HG02571 (cell line): ENCODE results near the gene ZFYVE27.

Experiments
- ATAC-seq: cut with Tn5 transposase; IDR thresholded peaks from one replicate; pipeline ENCODE4 v1.9.1; 2021; ENCODE audit warnings: mild to moderate bottlenecking, moderate library complexity; ENCODE audit not compliant: unreplicated experiment

ZFYVE27 gene

DNA sequence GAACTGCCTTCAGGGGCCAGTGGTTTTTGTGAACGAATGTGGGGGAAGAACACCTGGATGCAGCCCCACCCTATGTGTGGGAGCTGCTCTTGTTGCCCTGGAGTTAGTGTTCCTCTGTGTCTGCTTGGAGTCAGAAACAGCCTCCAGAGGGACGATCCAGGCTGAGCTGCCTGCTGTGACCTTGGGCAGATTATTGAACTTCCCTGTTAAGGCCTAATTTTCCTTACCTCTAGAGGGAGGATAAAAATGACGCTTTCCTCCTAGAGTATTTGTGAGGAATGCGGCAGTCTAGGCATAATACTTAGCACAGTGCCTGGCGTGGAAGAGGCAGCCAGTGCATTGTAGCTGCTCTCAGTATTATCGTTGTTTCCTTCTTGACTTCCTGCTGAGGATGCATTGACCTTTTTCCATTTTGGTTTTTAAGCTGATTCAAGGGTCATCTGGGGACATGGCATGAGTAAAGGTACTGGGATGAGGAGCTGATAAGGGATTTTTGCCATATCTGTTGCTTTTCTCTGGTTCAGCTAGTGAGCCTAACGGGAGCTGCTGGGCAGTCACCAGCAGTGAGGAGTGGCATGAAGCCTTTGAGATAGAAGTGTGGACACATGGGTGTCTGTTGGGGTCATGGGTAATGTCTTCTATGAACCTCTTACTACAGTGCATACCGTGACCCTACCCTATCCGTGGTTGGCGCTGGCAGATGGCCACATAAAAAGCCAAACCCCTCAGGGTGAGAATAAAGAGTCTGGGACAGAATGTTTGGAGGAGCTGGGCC, 6.4 kb downstream of the ZFYVE27 start:
- ATAC-seq = no peak

DNA sequence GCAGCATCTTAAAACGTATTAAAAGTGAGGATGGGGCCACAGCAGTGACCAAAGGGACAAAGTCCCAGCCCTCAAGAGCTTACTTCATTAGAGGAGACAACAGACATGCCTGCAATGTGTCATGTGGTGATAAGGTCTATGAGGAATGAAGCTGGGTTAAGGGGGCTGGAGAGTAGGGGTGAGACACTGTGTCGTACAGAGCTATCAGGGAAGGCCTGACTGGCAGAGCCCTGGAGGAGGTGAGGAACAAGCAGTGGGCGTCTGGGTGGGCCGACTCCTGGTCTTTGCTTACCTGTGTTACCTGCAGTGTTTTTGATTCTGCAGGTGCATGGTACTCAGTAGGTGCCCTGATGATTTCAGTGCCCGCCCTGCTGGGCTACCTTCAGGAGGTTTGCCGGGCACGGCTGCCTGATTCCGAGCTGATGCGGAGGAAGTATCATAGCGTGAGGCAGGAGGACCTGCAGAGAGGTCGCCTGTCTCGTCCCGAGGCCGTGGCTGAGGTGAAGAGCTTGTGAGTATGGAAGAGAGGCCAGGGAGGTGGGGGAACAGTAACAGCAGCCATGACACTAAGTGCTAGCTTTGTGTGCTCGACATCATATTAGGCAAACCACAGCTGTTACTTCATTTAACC, 7.6 kb downstream of the ZFYVE27 start:
- ATAC-seq = no peak

DNA sequence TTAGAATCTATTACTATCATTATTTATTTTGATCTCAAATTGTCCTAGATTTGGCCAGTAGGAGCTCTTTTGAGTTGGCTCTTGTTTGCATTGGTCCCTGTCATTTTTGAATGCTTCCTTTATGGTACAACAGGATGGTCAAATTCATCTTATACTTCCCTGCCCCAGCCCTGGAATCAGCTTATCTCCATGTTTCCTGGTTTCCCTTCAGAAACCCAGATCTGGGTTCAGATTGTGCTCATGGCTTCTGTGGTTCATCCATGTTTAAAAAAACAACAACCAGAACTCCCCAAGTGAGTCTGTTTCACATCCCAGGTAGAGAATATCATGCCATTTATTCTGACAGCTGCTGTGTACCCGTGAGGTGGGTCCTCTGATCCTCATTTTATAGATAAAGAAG, 10.6 kb downstream of the ZFYVE27 start:
- ATAC-seq = no peak

DNA sequence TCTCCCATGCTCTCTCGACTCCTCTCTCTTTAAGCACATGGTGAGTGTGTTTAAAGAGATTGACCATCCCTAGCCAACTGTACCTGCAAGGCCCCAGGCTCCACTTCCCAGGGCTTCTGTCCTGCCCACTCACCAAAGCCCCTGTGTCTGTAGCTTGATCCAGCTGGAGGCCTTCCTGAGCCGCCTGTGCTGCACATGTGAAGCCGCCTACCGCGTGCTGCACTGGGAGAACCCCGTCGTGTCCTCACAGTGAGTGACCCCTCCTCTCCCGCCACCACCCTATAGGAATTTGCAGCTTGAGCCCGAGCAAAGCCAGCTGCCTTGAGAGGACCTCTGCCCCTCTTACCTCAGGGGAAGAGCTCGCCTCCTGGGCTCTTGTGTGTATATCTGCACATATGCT, 11.2 kb downstream of the ZFYVE27 start:
- no peak for ATAC-seq

DNA sequence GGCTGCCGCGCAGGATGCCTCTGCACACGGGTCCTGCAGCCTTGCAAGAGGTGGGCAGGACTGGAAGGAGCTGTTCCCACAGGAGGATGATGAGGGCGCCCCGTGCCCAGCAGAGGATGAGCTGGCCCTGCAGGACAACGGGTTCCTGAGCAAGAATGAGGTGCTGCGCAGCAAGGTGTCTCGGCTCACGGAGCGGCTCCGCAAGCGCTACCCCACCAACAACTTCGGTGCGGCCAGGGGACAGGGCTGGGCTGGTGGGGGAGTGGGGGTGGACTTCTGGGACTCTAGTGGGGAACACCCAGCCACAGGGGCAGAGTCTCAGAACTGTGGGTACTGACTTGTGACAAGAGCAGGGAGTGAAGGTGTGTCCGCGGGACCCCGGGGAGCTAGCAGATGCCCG, 16.0 kb downstream of the ZFYVE27 start:
- ATAC-seq = no peak

DNA sequence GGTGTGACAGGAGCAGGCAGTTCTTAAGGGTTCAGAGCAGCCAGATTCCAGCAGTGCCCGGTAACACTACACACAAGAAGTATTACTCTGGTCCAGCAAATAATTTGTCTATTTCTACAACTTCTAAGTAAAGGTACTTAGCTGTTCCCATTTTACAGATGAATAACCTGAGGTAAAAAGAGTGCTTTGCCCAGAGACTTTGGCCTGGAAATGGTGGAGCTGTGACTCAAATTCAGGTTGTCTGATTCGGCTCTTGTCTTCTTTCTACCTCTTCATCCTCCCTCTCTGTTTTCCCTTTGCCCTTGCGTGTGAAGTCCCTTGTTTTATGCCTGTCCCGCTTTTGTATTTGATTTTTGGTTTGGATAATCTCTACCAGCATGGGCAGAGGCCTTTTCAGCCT, 17.8 kb downstream of the ZFYVE27 start:
- no peak for ATAC-seq

DNA sequence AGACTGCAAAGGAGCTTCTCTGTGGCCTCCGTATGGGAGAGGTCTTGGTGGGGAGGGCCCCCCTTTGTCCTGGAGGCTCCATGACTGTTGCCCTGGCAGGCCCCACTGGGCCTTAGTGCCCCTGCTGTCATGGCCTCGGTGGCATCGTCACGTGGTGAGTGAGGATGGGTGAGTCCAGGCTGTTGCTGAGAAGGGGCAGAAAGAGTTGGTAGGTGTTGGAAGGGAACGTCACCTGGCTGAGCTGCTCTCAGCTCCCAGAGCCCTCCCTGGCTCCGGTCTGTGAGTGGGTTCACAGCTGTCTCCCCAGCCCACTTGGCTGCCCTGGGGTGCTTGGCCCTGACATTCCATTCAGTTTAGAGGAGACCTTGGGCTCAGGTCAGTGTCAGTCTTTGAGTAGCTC, 18.8 kb downstream of the ZFYVE27 start:
- ATAC-seq = no peak

DNA sequence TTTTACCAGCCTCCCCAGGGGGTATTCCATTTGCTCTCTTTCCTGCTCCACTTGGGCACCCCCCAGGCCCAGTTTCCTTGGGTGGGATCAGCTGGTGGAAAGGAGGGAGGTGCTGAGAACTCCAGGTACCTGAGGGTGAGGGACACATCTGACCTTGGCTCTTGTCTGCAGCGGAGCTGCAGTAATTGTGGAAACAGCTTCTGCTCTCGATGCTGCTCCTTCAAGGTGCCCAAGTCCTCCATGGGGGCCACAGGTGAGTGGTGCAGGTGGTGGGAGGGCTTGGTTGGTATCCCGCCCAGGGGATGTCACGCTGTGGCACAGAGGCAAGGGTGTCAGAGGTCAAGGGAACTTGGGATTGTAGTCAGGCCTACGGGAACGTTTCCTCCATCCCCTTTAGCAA, 20.5 kb downstream of the ZFYVE27 start:
- ATAC-seq = no peak

DNA sequence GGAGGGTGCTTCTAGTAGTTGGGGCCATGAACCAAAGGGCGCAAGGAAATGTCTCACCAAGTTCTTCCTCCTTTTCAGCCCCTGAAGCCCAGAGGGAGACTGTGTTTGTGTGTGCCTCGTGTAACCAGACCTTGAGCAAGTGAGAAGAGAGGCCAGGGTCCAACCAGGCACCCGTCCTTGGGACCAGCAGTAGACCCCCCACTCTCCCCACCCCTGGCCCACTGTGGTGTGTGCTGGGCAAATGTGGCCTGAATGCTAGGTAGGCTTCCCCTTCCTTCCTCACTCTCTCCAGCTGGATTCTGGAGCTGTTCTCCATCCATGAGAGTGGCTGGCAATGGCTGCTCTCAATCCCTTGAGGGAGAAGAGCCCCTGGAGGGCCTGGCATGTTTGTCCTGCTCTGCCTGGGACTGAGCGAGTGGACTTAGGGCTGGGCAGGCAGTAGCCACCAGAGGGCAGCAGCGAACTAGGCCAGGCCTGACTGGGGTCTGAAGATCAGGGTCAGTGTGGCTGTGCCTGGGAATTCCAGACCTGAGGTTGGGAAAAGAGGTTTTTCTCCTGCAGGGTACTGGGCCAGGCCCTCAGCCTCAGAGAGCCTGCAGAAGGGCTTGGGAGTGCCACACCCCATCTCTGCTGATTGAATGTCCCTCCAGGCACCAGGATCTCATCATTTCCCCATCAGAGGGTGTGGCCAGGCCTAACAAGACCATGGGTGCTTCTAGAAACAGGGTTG, 22.4 kb downstream of the ZFYVE27 start:
- ATAC-seq = no peak

DNA sequence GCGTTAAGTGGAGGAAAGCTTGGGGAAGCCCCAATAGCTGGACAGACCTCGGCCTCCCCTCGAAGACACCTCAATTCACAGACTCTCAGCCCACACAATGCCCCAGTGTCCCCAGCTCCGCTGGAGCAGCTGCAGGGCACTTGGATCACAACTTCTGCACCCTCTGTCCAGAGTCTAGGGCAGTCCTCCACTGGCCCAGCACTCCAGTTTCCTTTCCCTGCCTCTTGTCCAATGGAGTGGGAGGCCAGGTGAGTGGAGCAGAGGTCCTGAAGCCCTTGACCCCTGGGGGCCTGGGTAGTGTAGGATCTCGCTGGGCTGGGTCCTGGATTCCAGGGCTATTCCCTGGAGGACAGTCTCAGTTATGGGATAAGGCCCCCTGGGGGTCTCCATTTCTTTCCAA, 23.0 kb downstream of the ZFYVE27 start:
- no peak for ATAC-seq

DNA sequence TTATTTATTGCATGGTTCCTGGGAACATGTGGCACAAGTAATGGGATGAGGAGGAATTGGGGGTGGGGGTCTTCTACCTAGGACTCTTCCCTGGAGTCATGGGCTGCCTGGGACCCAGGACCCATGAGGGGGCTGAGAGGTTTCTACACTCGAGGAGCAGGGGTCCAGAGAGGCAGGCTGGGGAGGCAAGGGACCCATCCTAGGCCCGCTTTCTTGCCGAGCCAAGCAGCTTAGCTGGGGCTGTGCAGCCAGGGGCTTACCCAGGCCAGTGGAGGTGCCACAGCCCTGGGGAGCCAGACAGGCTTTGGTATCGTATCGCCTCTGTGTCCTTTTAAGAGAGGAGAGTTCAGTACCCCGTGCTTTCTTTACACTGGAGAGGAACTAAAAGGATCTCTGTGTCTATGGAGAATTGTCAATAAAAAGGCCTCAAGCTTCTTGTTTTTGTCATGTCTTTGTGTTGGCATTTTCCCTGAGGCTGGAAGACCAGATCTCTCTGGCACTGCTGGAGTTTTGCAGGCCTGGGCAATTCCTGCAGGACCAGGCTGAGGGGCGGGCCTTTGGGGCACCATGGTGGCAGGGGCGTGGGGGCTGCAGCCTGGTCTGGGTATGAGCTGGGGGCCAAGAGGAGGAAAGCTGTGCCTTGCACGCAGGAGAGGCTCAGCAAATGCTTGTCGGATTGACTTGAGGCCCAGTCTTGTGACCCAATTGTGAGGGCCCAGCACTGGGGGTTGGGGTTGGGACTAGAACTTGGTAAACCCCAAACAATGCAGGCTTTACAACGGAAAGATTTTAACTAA, 23.7 kb downstream of the ZFYVE27 start:
- no peak for ATAC-seq

DNA sequence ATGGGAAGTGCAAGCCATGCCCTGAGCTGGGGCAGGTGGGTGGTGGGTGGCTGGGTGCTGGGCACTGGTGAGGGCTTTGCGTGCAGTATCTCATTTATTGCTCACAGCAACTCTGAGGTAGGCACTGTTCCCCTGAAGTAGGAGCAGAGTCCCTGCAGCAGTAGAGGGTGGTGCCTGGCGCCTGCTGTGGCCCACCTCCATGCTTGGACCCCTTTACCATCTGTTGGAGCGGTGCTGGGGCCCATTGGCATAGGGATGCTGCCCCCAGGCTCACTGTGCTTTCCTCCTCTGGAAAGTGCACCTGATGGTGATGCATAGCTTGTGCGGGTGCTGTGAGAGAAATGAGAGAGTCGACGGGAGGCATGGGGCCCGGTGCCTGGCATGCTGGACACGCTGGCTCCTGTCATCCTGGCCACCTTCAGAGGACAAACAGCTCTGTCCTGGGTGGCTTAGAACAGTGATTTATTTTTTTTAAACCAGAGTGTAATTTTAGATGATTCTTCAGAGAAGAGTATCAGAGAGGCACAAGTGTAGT, 24.5 kb downstream of the ZFYVE27 start:
- no peak for ATAC-seq

DNA sequence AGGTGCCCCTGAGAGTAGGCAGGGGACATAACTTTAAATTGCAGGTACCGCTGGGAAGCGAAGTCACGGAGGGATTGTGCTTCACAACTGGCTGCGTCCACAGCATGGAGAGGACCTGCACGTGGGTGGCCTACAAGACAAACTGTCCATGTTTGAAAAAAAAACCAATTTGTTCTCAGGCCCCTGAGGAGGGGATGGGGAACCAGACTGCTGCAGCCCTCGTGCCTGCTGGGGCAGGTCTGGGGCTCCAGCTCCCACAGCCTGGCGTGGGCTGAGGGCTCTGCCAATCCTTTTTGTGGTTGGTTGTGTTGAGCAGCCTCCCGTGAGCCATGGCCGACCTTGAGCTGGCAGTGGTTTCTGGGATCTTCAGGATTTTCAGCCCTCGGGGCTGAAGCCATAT, 25.1 kb downstream of the ZFYVE27 start:
- no peak for ATAC-seq

DNA sequence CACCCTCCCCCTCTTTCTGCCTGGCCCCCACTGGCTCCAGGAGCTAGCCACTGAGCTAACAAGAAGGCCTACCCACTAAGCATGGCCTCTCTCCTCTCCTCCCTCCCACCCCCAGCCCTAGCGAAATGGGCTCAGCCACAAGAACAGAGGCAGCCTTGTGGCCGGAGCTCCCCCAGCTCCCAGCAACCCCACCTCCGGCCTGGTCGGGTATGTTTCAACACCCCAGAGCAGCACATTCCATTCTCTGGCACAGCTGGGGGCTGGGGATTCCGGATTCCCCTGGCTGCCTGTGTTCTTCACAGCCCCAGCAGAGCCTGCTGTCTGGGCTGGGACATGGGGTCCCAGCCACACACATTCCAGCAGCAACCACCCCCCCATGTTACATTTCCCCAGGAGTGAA, 25.9 kb downstream of the ZFYVE27 start:
- no peak for ATAC-seq

DNA sequence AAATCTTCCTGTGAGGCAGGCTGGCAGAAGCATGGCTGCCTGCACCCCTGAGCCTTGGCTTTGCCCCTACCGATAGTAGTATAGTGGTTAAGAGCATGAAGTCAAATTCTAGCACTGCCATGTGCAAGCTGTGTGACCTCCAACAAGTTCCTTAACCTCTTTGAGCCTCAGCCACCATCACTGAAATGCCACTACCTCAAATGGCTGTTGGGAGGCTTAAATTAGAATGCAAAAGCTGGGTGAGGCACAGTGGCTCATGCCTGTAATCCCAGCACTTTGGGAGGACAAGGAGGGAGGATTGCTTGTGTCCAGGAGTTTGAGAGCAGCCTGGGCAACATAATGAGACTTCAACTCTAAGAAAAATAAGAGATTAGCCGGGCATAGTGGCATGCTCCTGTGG, 26.5 kb downstream of the ZFYVE27 start:
- ATAC-seq = no peak

DNA sequence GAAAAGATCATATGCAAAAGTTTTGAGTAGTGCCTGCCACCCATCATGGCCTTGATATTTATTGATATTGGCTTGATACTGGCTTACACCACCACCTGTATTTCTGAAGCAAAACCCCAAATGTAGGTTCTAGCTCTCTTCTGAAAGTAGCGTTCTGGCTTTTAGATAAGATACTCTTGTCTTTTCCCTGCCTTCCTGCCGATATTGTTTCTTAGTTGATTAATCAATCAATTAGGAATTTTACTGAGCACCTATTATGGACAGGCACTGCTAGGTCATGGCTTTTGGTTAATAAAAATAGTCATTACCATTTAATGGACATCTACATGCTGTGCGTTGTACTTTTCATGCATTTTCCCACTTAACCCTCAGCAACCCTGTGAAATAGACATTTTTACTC, 27.0 kb downstream of the ZFYVE27 start:
- ATAC-seq = no peak

DNA sequence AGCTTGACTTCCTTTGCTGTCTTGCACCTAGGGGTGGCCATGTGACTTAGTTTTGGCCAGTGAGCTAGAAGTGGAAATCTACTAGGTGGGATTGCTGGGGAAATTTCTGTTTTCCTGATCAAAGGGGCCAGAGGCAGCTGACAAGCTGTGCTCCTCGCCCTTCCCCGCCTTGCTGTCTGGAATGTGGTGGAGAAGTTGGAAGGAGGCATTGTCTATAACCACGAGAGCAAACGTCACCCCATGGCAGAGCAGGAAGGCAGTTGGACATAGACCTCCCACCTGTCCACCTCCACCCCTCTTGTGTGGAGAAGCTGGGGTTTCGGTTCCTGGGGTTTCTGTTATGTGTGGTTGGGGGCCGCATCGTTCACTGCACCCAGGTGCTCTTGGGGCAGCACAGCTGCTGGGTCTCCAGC, 27.6 kb downstream of the ZFYVE27 start:
- ATAC-seq = no peak

DNA sequence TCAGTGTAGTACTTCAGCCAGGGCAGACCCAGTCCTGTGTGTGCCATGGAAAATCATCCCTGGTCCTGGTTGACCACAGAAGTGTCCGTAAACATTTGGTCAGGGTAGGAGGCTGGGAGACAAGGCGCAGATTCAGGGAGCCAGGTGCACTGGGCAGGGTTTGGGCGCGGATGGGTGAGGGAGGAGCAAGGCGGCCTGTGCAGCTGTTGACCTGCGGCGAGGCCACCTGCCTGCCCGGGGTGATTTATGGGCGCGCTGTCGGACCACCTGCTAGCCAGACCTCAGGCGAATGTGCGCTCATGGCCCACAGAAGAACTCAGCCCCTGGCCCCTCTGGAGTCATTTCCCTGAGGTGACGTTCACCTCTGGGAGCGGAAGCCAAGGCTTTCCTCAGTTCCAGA, 28.3 kb downstream of the ZFYVE27 start:
- no peak for ATAC-seq

DNA sequence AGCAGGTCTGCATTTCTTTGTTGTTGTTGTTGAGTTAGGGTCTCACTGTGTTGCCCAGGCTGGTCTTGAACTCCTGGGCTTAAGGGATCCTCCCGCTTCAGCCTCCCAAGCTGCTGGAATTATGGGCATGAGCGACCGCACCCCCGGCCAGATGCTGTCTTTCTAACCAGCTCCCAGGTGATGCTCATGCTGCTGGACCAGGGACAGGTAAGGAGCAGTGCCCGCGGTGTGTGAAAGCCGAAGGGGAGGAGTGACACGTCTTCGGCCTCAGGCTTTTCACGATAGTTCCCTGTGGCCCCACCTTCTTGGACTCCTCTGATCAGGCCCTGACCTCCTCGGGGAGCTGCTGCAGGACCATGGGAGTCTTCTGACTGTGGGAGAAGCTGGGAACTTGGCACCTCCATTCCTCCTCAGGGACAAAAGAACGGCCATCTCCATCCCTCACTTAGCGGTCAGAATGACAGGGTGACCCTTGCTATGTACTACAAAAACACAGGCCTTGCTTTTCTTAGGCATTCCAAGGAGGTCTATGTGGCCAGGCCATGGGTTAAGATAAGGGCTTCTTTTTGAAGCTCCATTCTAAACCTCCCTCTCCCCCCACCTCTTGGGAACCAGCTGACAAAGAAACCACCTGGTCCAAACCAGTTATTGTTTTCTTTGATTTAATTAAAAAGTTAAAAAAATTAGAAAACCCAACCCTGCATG, 29.3 kb downstream of the ZFYVE27 start:
- no peak for ATAC-seq
